ENCODE results near the gene HAGHL. TPM values are rescaled to one million over a fixed set of nuclear protein-coding genes. Genes with fewer than 3 reads are reported as not detected.
"Not testable (repeated sequence)": the region's sequence is repeated elsewhere in the genome, so short reads cannot be mapped to it uniquely, and the experiment has no call there.

The HAGHL gene
- total RNA-seq, 1 donor: 10.6 TPM

- H3K4me3 ChIP-seq (ENCODE audit: low read depth, low read length): peak overlapping the region; percentile 82
- no peak for TF ChIP-seq CTCF (IDR thresholded peaks at IDR 0.05; ENCODE audit: insufficient read depth, low read length)
- no peak for DNase-seq (ENCODE audit: low read depth)
Measured at GRCh38 chr16:739560-740458, 12.9 kb downstream of the HAGHL start.

GRCh38 chr16:740459-740763 is 13.5 kb downstream of the HAGHL start:
- peak overlapping the region; percentile 82 for H3K4me3 ChIP-seq (ENCODE audit: low read depth, low read length)
- no peak for TF ChIP-seq CTCF (IDR thresholded peaks at IDR 0.05; ENCODE audit: insufficient read depth, low read length)
- no peak for DNase-seq (ENCODE audit: low read depth)

- peak within 1 kb of the TSS; percentile 82 for H3K4me3 ChIP-seq (ENCODE audit: low read depth, low read length)
- peak; percentile 87 for DNase-seq (ENCODE audit: low read depth)
- TF ChIP-seq CTCF (IDR thresholded peaks at IDR 0.05; ENCODE audit: insufficient read depth, low read length): peak; percentile 70
Measured at GRCh38 chr16:740764-741505, 14.0 kb downstream of the HAGHL start, which contains the start of gene CIAO3. TSS of gene CIAO3 (minus strand) at chr16:740997. CDS start at chr16:740985, 12 bp downstream.

- no peak for TF ChIP-seq CTCF (IDR thresholded peaks at IDR 0.05; ENCODE audit: insufficient read depth, low read length)
- no peak overlapping the region for H3K4me3 ChIP-seq (ENCODE audit: low read depth, low read length)
- no peak for DNase-seq (ENCODE audit: low read depth)
Measured at GRCh38 chr16:741986-742629, 15.2 kb downstream of the HAGHL start.

- DNase-seq (ENCODE audit: low read depth); H3K4me3 ChIP-seq (ENCODE audit: low read depth, low read length): not testable (repeated sequence)
Measured at GRCh38 chr16:742894-743293, 16.0 kb downstream of the HAGHL start.

- no peak for DNase-seq (ENCODE audit: low read depth)
- no peak overlapping the region for H3K4me3 ChIP-seq (ENCODE audit: low read depth, low read length)
- no peak for TF ChIP-seq CTCF (IDR thresholded peaks at IDR 0.05; ENCODE audit: insufficient read depth, low read length)
Measured at GRCh38 chr16:743794-744500, 17.0 kb downstream of the HAGHL start.

All from fibroblast of the aortic adventitia (primary cell).